Measurements from ENCODE around the gene TPPP2.
A peak's percentile ranks its signal among the peaks of the same experiment; 100 is the strongest.
"Not testable (repeated sequence)": the region's sequence is repeated elsewhere in the genome, so short reads cannot be mapped to it uniquely, and the experiment has no call there.

Gene TPPP2

GRCh38 chr14:21029917-21030316 is at the start of gene TPPP2:
TPPP2 (plus strand) TSS chr14:21030217; CDS start chr14:21030582, 365 bp downstream.
- no peaks in the 10 kb centered on the region for H3K36me3 Mint-ChIP-seq
- no peaks in the 10 kb centered on the region for H3K9me3 Mint-ChIP-seq
- H3K4me3 Mint-ChIP-seq, result no peak within 1 kb of the TSS
- H3K27ac Mint-ChIP-seq, result no peak within 1 kb of the TSS
- no peaks in the 10 kb centered on the region for H3K4me1 Mint-ChIP-seq
- DNase-seq (ENCODE audit: low spot score in 2 of 2), result no peak
- ATAC-seq, result no peak

- H3K27ac Mint-ChIP-seq, result no peak overlapping the region
- ATAC-seq (no peak), DNase-seq (ENCODE audit: low spot score in 2 of 2) (no peak)
- no peaks in the 10 kb centered on the region for H3K36me3 Mint-ChIP-seq
- H3K4me3 Mint-ChIP-seq, result no peak overlapping the region
- no peaks in the 10 kb centered on the region for H3K4me1 Mint-ChIP-seq
- no peaks in the 10 kb centered on the region for H3K9me3 Mint-ChIP-seq
These were observed 49.1 kb upstream of the TPPP2 start for GRCh38 chr14:20980906-20981305.

- Mint-ChIP-seq H3K4me1 (peaks cover 10% of the 10 kb centered on the region), H3K4me3 (no peak overlapping the region), H3K27ac (no peak overlapping the region), H3K36me3 (no peaks in the 10 kb centered on the region), H3K9me3 (no peaks in the 10 kb centered on the region)
- DNase-seq (ENCODE audit: low spot score in 2 of 2), result no peak
- no peak for ATAC-seq
These were observed 47.2 kb upstream of the TPPP2 start for GRCh38 chr14:20982646-20983369.

GRCh38 chr14:20985650-20986049 is 44.4 kb upstream of the TPPP2 start:
- H3K36me3 Mint-ChIP-seq, H3K27ac Mint-ChIP-seq, H3K4me3 Mint-ChIP-seq: not testable (repeated sequence)

GRCh38 chr14:20986811-20987210 is 43.2 kb upstream of the TPPP2 start:
- Mint-ChIP-seq H3K4me1 (peaks cover 15% of the 10 kb centered on the region), H3K36me3 (peaks cover 13% of the 10 kb centered on the region), H3K4me3 (no peak overlapping the region), H3K27ac (peak overlapping the region; percentile 46), H3K9me3 (no peaks in the 10 kb centered on the region)
- no peak for DNase-seq (ENCODE audit: low spot score in 2 of 2)
- peak; percentile 71 for ATAC-seq

More at GRCh38 chr14:20985650-20986049, 44.4 kb upstream of the TPPP2 start:
- not testable (repeated sequence) for ATAC-seq; DNase-seq (ENCODE audit: low spot score in 2 of 2); H3K9me3 Mint-ChIP-seq
- H3K4me1 Mint-ChIP-seq, result peaks cover 10% of the 10 kb centered on the region

GRCh38 chr14:20988717-20989470 is 41.1 kb upstream of the TPPP2 start:
- peak overlapping the region; percentile 93 for H3K27ac Mint-ChIP-seq
- ATAC-seq (no peak), DNase-seq (ENCODE audit: low spot score in 2 of 2) (no peak)
- peaks cover 34% of the 10 kb centered on the region for H3K36me3 Mint-ChIP-seq
- H3K4me3 Mint-ChIP-seq, result peak overlapping the region; percentile 93
- H3K4me1 Mint-ChIP-seq, result peaks cover 19% of the 10 kb centered on the region
- no peaks in the 10 kb centered on the region for H3K9me3 Mint-ChIP-seq

- H3K27ac Mint-ChIP-seq, result peak overlapping the region; percentile 93
- H3K4me3 Mint-ChIP-seq, result peak overlapping the region; percentile 93
- H3K9me3 Mint-ChIP-seq, result no peaks in the 10 kb centered on the region
- H3K4me1 Mint-ChIP-seq, result peaks cover 19% of the 10 kb centered on the region
- ATAC-seq, result no peak
- peaks cover 39% of the 10 kb centered on the region for H3K36me3 Mint-ChIP-seq
- DNase-seq (ENCODE audit: low spot score in 2 of 2), result no peak
These were observed 40.6 kb upstream of the TPPP2 start for GRCh38 chr14:20989471-20989786.

- peak; percentile 67 to 94 for DNase-seq (ENCODE audit: low spot score in 2 of 2)
- Mint-ChIP-seq H3K36me3 (peaks cover 45% of the 10 kb centered on the region), H3K9me3 (no peaks in the 10 kb centered on the region), H3K27ac (peak within 1 kb of the TSS; percentile 93), H3K4me3 (peak within 1 kb of the TSS; percentile 93), H3K4me1 (peaks cover 22% of the 10 kb centered on the region)
- peak; percentile 95 for ATAC-seq
These were observed 40.0 kb upstream of the TPPP2 start, which contains the start of gene METTL17 for GRCh38 chr14:20989787-20990600. METTL17 (plus strand) TSS chr14:20989980; CDS start chr14:20990003, 23 bp downstream.

GRCh38 chr14:20996521-20996920 is 33.5 kb upstream of the TPPP2 start:
- DNase-seq (ENCODE audit: low spot score in 2 of 2), result no peak
- Mint-ChIP-seq H3K4me3 (no peak overlapping the region), H3K4me1 (peaks cover 14% of the 10 kb centered on the region), H3K27ac (peak overlapping the region; percentile 81), H3K36me3 (peaks cover 64% of the 10 kb centered on the region), H3K9me3 (no peaks in the 10 kb centered on the region)
- ATAC-seq, result no peak

GRCh38 chr14:20997115-20997514 is 32.9 kb upstream of the TPPP2 start:
- Mint-ChIP-seq H3K9me3 (no peaks in the 10 kb centered on the region), H3K4me1 (peaks cover 8% of the 10 kb centered on the region), H3K27ac (no peak overlapping the region), H3K4me3 (no peak overlapping the region), H3K36me3 (peaks cover 58% of the 10 kb centered on the region)
- ATAC-seq, result no peak
- DNase-seq (ENCODE audit: low spot score in 2 of 2), result no peak

GRCh38 chr14:20997564-20997963 is 32.5 kb upstream of the TPPP2 start:
- H3K36me3 Mint-ChIP-seq, result peaks cover 54% of the 10 kb centered on the region

GRCh38 chr14:20998139-20998538 is 31.9 kb upstream of the TPPP2 start:
- ATAC-seq (no peak), DNase-seq (ENCODE audit: low spot score in 2 of 2) (no peak)
- H3K36me3 Mint-ChIP-seq, result peaks cover 48% of the 10 kb centered on the region
- peaks cover 7% of the 10 kb centered on the region for H3K4me1 Mint-ChIP-seq
- no peaks in the 10 kb centered on the region for H3K9me3 Mint-ChIP-seq
- peak overlapping the region; percentile 55 for H3K27ac Mint-ChIP-seq
- no peak overlapping the region for H3K4me3 Mint-ChIP-seq

More at GRCh38 chr14:20997564-20997963, 32.5 kb upstream of the TPPP2 start:
- ATAC-seq (no peak), DNase-seq (ENCODE audit: low spot score in 2 of 2) (no peak)
- Mint-ChIP-seq H3K9me3 (no peaks in the 10 kb centered on the region), H3K4me3 (no peak overlapping the region), H3K4me1 (peaks cover 7% of the 10 kb centered on the region), H3K27ac (no peak overlapping the region)

GRCh38 chr14:20998674-20999366 is 31.2 kb upstream of the TPPP2 start, which contains the start of gene SLC39A2:
SLC39A2 (plus strand) TSS chr14:20999293; CDS start chr14:20999447, 154 bp downstream.
- H3K4me1 Mint-ChIP-seq, result peaks cover 7% of the 10 kb centered on the region

GRCh38 chr14:20999591-20999990 is 30.4 kb upstream of the TPPP2 start:
- DNase-seq (ENCODE audit: low spot score in 2 of 2), result no peak
- ATAC-seq, result no peak
- H3K4me3 Mint-ChIP-seq, result no peak overlapping the region
- no peak overlapping the region for H3K27ac Mint-ChIP-seq
- no peaks in the 10 kb centered on the region for H3K9me3 Mint-ChIP-seq
- peaks cover 7% of the 10 kb centered on the region for H3K4me1 Mint-ChIP-seq
- H3K36me3 Mint-ChIP-seq, result peaks cover 34% of the 10 kb centered on the region

More at GRCh38 chr14:20998674-20999366, 31.2 kb upstream of the TPPP2 start, which contains the start of gene SLC39A2:
- ATAC-seq, result no peak
- H3K9me3 Mint-ChIP-seq, result no peaks in the 10 kb centered on the region
- peak within 1 kb of the TSS; percentile 55 for H3K27ac Mint-ChIP-seq
- no peak within 1 kb of the TSS for H3K4me3 Mint-ChIP-seq
- no peak for DNase-seq (ENCODE audit: low spot score in 2 of 2)
- H3K36me3 Mint-ChIP-seq, result peaks cover 41% of the 10 kb centered on the region
